ENCODE data around the gene CEPT1. TPM values are rescaled to one million over a fixed set of nuclear protein-coding genes. Genes with fewer than 3 reads are reported as not detected.

CEPT1 gene
- total RNA-seq, 1 experiment from 2014 or later, result 29.3 TPM

- TF ChIP-seq FOXP4 (CRISPR knock-in tag; IDR thresholded peaks at IDR 0.05) (no peak), ETV6 (CRISPR knock-in tag; IDR thresholded peaks at IDR 0.05) (no peak), RORB (CRISPR knock-in tag; IDR thresholded peaks at IDR 0.05) (no peak)
Measured at GRCh38 chr1:111116496-111116895, 23.5 kb upstream of the CEPT1 start (continued).

DNA sequence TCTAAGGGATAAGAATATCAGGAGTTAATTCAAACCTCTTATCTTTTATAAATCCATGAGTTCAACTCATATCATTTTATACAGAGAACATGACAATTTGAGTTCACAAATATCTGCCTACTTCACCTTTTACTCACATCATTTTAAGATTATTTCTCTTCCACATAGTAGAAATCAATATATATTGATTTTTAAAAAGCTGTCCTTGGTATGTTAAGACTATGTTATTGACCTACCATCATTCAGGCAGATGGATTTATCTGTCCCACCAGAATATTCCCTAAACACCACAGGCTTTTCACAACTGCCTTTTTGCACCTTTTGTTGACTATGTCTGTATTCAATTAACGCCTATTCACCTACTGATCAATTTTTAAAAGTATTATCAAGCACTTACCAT, 13.7 kb upstream of the CEPT1 start:
- CTCF ChIA-PET, result no interaction called here
- POLR2A ChIA-PET, result no interaction called here
- Mint-ChIP-seq H3K36me3 (peaks cover 48% of the 10 kb centered on the region), H3K4me1 (0 out of 2 replicates have a peak, but pooled peaks cover 5% of the 10 kb centered on the region), H3K4me3 (no peak overlapping the region), H3K27me3 (ENCODE audit: low read depth) (no peaks in the 10 kb centered on the region), H3K27ac (no peak overlapping the region), H3K9me3 (no peaks in the 10 kb centered on the region)
- DNase-seq (ENCODE audit: low spot score) (no peak), ATAC-seq (no peak)
- TF ChIP-seq EMX1 (CRISPR knock-in tag; IDR thresholded peaks at IDR 0.05), result no peak
- no peak for TF ChIP-seq MYBL2 (CRISPR knock-in tag; IDR thresholded peaks at IDR 0.05)
- no peak for TF ChIP-seq USF2 (CRISPR knock-in tag; IDR thresholded peaks at IDR 0.05)
- no peak for TF ChIP-seq FOXJ3 (CRISPR knock-in tag; IDR thresholded peaks at IDR 0.05; ENCODE audit: borderline replicate concordance)
- no peak for TF ChIP-seq GRHL2 (CRISPR knock-in tag; IDR thresholded peaks at IDR 0.05; ENCODE audit: insufficient replicate concordance, severe bottlenecking)
- TF ChIP-seq STAT6 (CRISPR knock-in tag; conservative IDR thresholded peaks at IDR 0.05; ENCODE audit: low read depth), result no peak
- TF ChIP-seq PREB (CRISPR knock-in tag; IDR thresholded peaks at IDR 0.05; ENCODE audit: borderline replicate concordance), result no peak
- TF ChIP-seq E2F5 (CRISPR knock-in tag; IDR thresholded peaks at IDR 0.05), result no peak
- TF ChIP-seq, protein P1, sequence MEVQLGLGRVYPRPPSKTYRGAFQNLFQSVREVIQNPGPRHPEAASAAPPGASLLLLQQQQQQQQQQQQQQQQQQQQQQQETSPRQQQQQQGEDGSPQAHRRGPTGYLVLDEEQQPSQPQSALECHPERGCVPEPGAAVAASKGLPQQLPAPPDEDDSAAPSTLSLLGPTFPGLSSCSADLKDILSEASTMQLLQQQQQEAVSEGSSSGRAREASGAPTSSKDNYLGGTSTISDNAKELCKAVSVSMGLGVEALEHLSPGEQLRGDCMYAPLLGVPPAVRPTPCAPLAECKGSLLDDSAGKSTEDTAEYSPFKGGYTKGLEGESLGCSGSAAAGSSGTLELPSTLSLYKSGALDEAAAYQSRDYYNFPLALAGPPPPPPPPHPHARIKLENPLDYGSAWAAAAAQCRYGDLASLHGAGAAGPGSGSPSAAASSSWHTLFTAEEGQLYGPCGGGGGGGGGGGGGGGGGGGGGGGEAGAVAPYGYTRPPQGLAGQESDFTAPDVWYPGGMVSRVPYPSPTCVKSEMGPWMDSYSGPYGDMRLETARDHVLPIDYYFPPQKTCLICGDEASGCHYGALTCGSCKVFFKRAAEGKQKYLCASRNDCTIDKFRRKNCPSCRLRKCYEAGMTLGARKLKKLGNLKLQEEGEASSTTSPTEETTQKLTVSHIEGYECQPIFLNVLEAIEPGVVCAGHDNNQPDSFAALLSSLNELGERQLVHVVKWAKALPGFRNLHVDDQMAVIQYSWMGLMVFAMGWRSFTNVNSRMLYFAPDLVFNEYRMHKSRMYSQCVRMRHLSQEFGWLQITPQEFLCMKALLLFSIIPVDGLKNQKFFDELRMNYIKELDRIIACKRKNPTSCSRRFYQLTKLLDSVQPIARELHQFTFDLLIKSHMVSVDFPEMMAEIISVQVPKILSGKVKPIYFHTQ (CRISPR knock-in tag; IDR thresholded peaks at IDR 0.05), result no peak
- no peak for TF ChIP-seq SP1 (CRISPR knock-in tag; conservative IDR thresholded peaks at IDR 0.05)
- no peak for TF ChIP-seq TCF7 (CRISPR knock-in tag; IDR thresholded peaks at IDR 0.05; ENCODE audit: low read depth)
- TF ChIP-seq ZNF121 (CRISPR knock-in tag; IDR thresholded peaks at IDR 0.05), result no peak
- TF ChIP-seq, protein P2, sequence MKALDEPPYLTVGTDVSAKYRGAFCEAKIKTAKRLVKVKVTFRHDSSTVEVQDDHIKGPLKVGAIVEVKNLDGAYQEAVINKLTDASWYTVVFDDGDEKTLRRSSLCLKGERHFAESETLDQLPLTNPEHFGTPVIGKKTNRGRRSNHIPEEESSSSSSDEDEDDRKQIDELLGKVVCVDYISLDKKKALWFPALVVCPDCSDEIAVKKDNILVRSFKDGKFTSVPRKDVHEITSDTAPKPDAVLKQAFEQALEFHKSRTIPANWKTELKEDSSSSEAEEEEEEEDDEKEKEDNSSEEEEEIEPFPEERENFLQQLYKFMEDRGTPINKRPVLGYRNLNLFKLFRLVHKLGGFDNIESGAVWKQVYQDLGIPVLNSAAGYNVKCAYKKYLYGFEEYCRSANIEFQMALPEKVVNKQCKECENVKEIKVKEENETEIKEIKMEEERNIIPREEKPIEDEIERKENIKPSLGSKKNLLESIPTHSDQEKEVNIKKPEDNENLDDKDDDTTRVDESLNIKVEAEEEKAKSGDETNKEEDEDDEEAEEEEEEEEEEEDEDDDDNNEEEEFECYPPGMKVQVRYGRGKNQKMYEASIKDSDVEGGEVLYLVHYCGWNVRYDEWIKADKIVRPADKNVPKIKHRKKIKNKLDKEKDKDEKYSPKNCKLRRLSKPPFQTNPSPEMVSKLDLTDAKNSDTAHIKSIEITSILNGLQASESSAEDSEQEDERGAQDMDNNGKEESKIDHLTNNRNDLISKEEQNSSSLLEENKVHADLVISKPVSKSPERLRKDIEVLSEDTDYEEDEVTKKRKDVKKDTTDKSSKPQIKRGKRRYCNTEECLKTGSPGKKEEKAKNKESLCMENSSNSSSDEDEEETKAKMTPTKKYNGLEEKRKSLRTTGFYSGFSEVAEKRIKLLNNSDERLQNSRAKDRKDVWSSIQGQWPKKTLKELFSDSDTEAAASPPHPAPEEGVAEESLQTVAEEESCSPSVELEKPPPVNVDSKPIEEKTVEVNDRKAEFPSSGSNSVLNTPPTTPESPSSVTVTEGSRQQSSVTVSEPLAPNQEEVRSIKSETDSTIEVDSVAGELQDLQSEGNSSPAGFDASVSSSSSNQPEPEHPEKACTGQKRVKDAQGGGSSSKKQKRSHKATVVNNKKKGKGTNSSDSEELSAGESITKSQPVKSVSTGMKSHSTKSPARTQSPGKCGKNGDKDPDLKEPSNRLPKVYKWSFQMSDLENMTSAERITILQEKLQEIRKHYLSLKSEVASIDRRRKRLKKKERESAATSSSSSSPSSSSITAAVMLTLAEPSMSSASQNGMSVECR (CRISPR knock-in tag; IDR thresholded peaks at IDR 0.05; ENCODE audit: borderline replicate concordance), result no peak
- no peak for TF ChIP-seq ZNF263 (CRISPR knock-in tag; IDR thresholded peaks at IDR 0.05; ENCODE audit: low read depth)
- TF ChIP-seq MXD4 (CRISPR knock-in tag; IDR thresholded peaks at IDR 0.05; ENCODE audit: borderline replicate concordance), result no peak
- TF ChIP-seq CREB1 (CRISPR knock-in tag; IDR thresholded peaks at IDR 0.05), result no peak
- TF ChIP-seq, protein P3, sequence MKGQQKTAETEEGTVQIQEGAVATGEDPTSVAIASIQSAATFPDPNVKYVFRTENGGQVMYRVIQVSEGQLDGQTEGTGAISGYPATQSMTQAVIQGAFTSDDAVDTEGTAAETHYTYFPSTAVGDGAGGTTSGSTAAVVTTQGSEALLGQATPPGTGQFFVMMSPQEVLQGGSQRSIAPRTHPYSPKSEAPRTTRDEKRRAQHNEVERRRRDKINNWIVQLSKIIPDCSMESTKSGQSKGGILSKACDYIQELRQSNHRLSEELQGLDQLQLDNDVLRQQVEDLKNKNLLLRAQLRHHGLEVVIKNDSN (CRISPR knock-in tag; IDR thresholded peaks at IDR 0.05), result no peak
